GM23248 (cell line): ENCODE data around the gene UBE2R2. TPM values are rescaled to one million over a fixed set of nuclear protein-coding genes. Genes with fewer than 3 reads are reported as not detected.

Experiments
- DNase-seq: peaks from one replicate; pipeline ENCODE4 v3.0.0-alpha.2; 2015
- H2AFZ ChIP-seq: fragments of 200-600 bp; sonication (generic); 2 replicates; pipeline ENCODE4 v1.6.1; 2016; ENCODE audit warnings: antibody characterized with exemption
- H3F3A ChIP-seq: fragments of 200-600 bp; sonication (generic); 2 replicates; pipeline ENCODE4 v1.6.1; 2016; ENCODE audit warnings: mild to moderate bottlenecking, antibody characterized with exemption, mixed run types; ENCODE audit not compliant: insufficient read depth
- H3K27ac ChIP-seq: fragments of 200-600 bp; sonication (generic); 2 replicates; pipeline ENCODE4 v1.5.1; 2016; ENCODE audit warnings: mild to moderate bottlenecking
- H3K27me3 ChIP-seq: fragments of 200-600 bp; sonication (generic); replicated peaks from 2 replicates; pipeline ENCODE4 v1.6.1; 2016; ENCODE audit warnings: mild to moderate bottlenecking; ENCODE audit not compliant: insufficient read depth
- H3K36me3 ChIP-seq: fragments of 200-600 bp; sonication (generic); 2 replicates; pipeline ENCODE4 v1.6.1; 2016; ENCODE audit warnings: low read depth, mild to moderate bottlenecking
- H3K4me1 ChIP-seq: fragments of 200-600 bp; sonication (generic); 2 replicates; pipeline ENCODE4 v1.6.1; 2016; ENCODE audit warnings: mild to moderate bottlenecking; ENCODE audit not compliant: insufficient read depth
- H3K4me2 ChIP-seq: fragments of 200-600 bp; sonication (generic); one replicate; pipeline ENCODE4 v1.6.1; 2016; ENCODE audit warnings: mild to moderate bottlenecking; ENCODE audit not compliant: unreplicated experiment
- H3K4me3 ChIP-seq: fragments of 200-600 bp; sonication (generic); 2 replicates; pipeline ENCODE4 v1.5.1; 2016; ENCODE audit warnings: mild to moderate bottlenecking
- H3K79me2 ChIP-seq: fragments of 200-600 bp; sonication (generic); 2 replicates; pipeline ENCODE4 v1.6.1; 2016; ENCODE audit warnings: mild to moderate bottlenecking; ENCODE audit not compliant: insufficient read depth
- H3K9ac ChIP-seq: fragments of 200-600 bp; sonication (generic); 2 replicates; pipeline ENCODE4 v1.6.1; 2016; ENCODE audit warnings: mild to moderate bottlenecking
- H3K9me2 ChIP-seq: fragments of 200-600 bp; sonication (generic); 2 replicates; pipeline ENCODE4 v1.6.1; 2016; ENCODE audit warnings: mixed run types, mild to moderate bottlenecking, moderate library complexity; ENCODE audit not compliant: insufficient read depth
- H3K9me3 ChIP-seq: fragments of 200-600 bp; sonication (generic); one replicate; pipeline ENCODE4 v1.6.1; 2017; ENCODE audit warnings: low read depth
- H4K20me1 ChIP-seq: fragments of 200-600 bp; sonication (generic); 2 replicates; pipeline ENCODE4 v1.6.0; 2016; ENCODE audit not compliant: insufficient read depth
- EZH2 ChIP-seq: fragments of 200-600 bp; sonication (generic); IDR thresholded peaks from 2 replicates; pipeline ENCODE4 v1.6.1; 2018; ENCODE audit warnings: antibody characterized with exemption, mild to moderate bottlenecking; ENCODE audit not compliant: insufficient read depth, poor library complexity, severe bottlenecking
- EZH2phosphoT487 ChIP-seq: fragments of 200-600 bp; sonication (generic); IDR thresholded peaks from 2 replicates; pipeline ENCODE4 v1.6.1; 2018; ENCODE audit warnings: antibody characterized with exemption, moderate library complexity, mild to moderate bottlenecking, low read depth; ENCODE audit not compliant: insufficient read depth
- WGBS, 2 experiments: methylation state at CpG; one replicate each; pipeline ENCODE4 v1.1.6; 2015 to 2017; ENCODE audit warnings: low lambda C conversion rate in 2 of 2, low coverage in 1 of 2; ENCODE audit errors: missing lambda C conversion rate in 2 of 2; 5-methylcytosine and 5-hydroxymethylcytosine counted together
- in situ Hi-C: fragments of 300-500 bp; cut with MboI; formaldehyde crosslinking; loops from 2 replicates; pipeline ENCODE4 v1.15.0; 2020
- polyA plus RNA-seq: library from polyadenylated mRNA; unstranded; fragments of >200 nt; fragmentation: Nextera tagmentation; extraction: Ambion mirVana; gene quantifications from 2 replicates; pipeline ENCODE4 v1.2.1, GENCODE V29; 2016
- total RNA-seq: library from RNA; depleted of rRNA; stranded (reverse); fragments of >200 nt; shearing (Covaris generic); gene quantifications from 2 replicates; pipeline ENCODE4 v1.2.3, GENCODE V29; 2014

UBE2R2 gene
- total and polyA plus RNA-seq, 2 experiments from 2014 or later = 16.0 to 18.9 TPM

DNA sequence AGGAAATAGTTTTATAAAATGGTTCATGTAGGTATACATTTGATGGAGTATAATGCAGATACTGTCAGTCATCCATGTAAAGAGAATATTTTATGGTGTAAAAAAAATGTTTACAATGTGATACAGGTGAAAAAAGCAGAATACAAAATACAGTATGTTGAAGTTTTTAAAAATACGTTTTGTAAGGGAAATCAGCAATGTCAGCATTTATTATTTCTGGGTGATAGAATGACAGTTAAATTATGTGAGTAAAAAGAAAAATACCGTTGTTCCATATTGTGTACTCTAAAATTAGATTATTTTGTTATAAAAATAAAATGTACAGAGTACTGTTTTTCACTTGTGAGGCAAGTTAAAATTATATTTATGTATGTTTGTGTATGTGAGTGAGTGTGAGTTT lies 69.0 kb downstream of the UBE2R2 start:
- 25 to 44% methylated on average over 2 of the region's 2 CpGs for WGBS, 2 experiments
- H3K27ac ChIP-seq = no peak overlapping the region
- DNase-seq = no peak
- H3K79me2 ChIP-seq = peaks cover 100% of the 10 kb centered on the region
- no peak overlapping the region for H3K4me2 ChIP-seq
- peaks cover 39% of the 10 kb centered on the region for H4K20me1 ChIP-seq
- no peak overlapping the region for H3K4me3 ChIP-seq
- H3K36me3 ChIP-seq = no peaks in the 10 kb centered on the region; the same call in 1 of the 2 replicates
- no peak overlapping the region for H2AFZ ChIP-seq
- in situ Hi-C loops = no loop called here
- no peak for TF ChIP-seq EZH2
- no peak for TF ChIP-seq EZH2phosphoT487
- H3K9me3 ChIP-seq = no peaks in the 10 kb centered on the region
- H3K4me1 ChIP-seq = peaks cover 28% of the 10 kb centered on the region
- H3K9ac ChIP-seq = no peak overlapping the region
- peaks cover 7% of the 10 kb centered on the region; the same call in 1 of the 2 replicates for H3F3A ChIP-seq
- no peaks in the 10 kb centered on the region for H3K27me3 ChIP-seq
- H3K9me2 ChIP-seq = no peaks in the 10 kb centered on the region

- in situ Hi-C loops = no loop called here
- no peaks in the 10 kb centered on the region for H3K9me2 ChIP-seq
- H3F3A ChIP-seq = no peaks in the 10 kb centered on the region
- H3K4me1 ChIP-seq = no peaks in the 10 kb centered on the region
- H3K79me2 ChIP-seq = peaks cover 100% of the 10 kb centered on the region
- no peak overlapping the region for H3K4me2 ChIP-seq
- no peak overlapping the region for H2AFZ ChIP-seq
- H3K4me3 ChIP-seq = no peak overlapping the region
- H3K9ac ChIP-seq = no peak overlapping the region
- no peaks in the 10 kb centered on the region for H3K27me3 ChIP-seq
- no peak overlapping the region for H3K27ac ChIP-seq
- no peak for DNase-seq
- TF ChIP-seq EZH2phosphoT487 (no peak), EZH2 (no peak)
- H4K20me1 ChIP-seq = peaks cover 17% of the 10 kb centered on the region; the same call in 1 of the 2 replicates
- H3K36me3 ChIP-seq = no peaks in the 10 kb centered on the region; the same call in 1 of the 2 replicates
- no peaks in the 10 kb centered on the region for H3K9me3 ChIP-seq
Measured at GRCh38 chr9:33893861-33894260, 76.9 kb downstream of the UBE2R2 start.

GRCh38 chr9:33894316-33894715 lies 77.4 kb downstream of the UBE2R2 start:
- Histone ChIP-seq H3K4me1 (no peaks in the 10 kb centered on the region), H3K27me3 (no peaks in the 10 kb centered on the region), H3K9me3 (no peaks in the 10 kb centered on the region), H2AFZ (no peak overlapping the region), H3K9ac (no peak overlapping the region), H3K9me2 (no peaks in the 10 kb centered on the region), H3K36me3 (no peaks in the 10 kb centered on the region; the same call in 1 of the 2 replicates), H3K4me3 (no peak overlapping the region), H4K20me1 (peaks cover 20% of the 10 kb centered on the region; the same call in 1 of the 2 replicates), H3F3A (no peaks in the 10 kb centered on the region; the same call in 1 of the 2 replicates), H3K4me2 (no peak overlapping the region), H3K79me2 (peaks cover 100% of the 10 kb centered on the region), H3K27ac (no peak overlapping the region)
- no peak for DNase-seq
- in situ Hi-C loops = no loop called here
- TF ChIP-seq EZH2 (no peak), EZH2phosphoT487 (no peak)

GRCh38 chr9:33903157-33903780 lies 86.3 kb downstream of the UBE2R2 start:
- Histone ChIP-seq H4K20me1 (peaks cover 16% of the 10 kb centered on the region; the same call in 1 of the 2 replicates), H3F3A (peaks cover 3% of the 10 kb centered on the region; the same call in 1 of the 2 replicates), H3K4me3 (no peak overlapping the region), H3K27me3 (no peaks in the 10 kb centered on the region), H3K36me3 (peaks cover 32% of the 10 kb centered on the region), H3K9me2 (no peaks in the 10 kb centered on the region), H3K4me1 (no peaks in the 10 kb centered on the region), H3K9ac (no peak overlapping the region), H3K79me2 (peaks cover 99% of the 10 kb centered on the region), H3K27ac (no peak overlapping the region), H3K9me3 (no peaks in the 10 kb centered on the region), H2AFZ (no peak overlapping the region), H3K4me2 (no peak overlapping the region)
- WGBS, 2 experiments = 78 to 84% methylated on average over 4 of the region's 4 CpGs
- in situ Hi-C loops = no loop called here
- DNase-seq = no peak
- TF ChIP-seq EZH2phosphoT487 (no peak), EZH2 (no peak)

GRCh38 chr9:33905137-33905536 lies 88.2 kb downstream of the UBE2R2 start:
- DNase-seq = no peak
- no peak overlapping the region for H3K27ac ChIP-seq

More at GRCh38 chr9:33905137-33905536, 88.2 kb downstream of the UBE2R2 start:
- Histone ChIP-seq H3K4me1 (no peaks in the 10 kb centered on the region), H2AFZ (no peak overlapping the region), H3K4me3 (no peak overlapping the region), H3K9me3 (no peaks in the 10 kb centered on the region), H3K79me2 (peaks cover 99% of the 10 kb centered on the region), H3K36me3 (peaks cover 26% of the 10 kb centered on the region), H4K20me1 (peaks cover 10% of the 10 kb centered on the region; the same call in 1 of the 2 replicates), H3K9me2 (no peaks in the 10 kb centered on the region), H3F3A (0 out of 2 replicates have a peak, but pooled peaks cover 7% of the 10 kb centered on the region), H3K9ac (no peak overlapping the region), H3K4me2 (no peak overlapping the region), H3K27me3 (no peaks in the 10 kb centered on the region)
- 96 to 100% methylated on average over 1 of the region's 1 CpG for WGBS, 2 experiments
- in situ Hi-C loops = no loop called here
- TF ChIP-seq EZH2 = no peak
- TF ChIP-seq EZH2phosphoT487 = no peak
